SK-N-SH treated with all-trans-retinoic acid at 6 μM for 48 hours (cell line): ENCODE results near the gene DNAJB2.
"Not testable (repeated sequence)": the region's sequence is repeated elsewhere in the genome, so short reads cannot be mapped to it uniquely, and the experiment has no call there.

Experiments
- ATAC-seq: fragments of 200-7000 bp; cut with Tn5 transposase; 3 replicates; pipeline ENCODE4 v1.9.1; 2020; ENCODE audit warnings: mild to moderate bottlenecking, moderate library complexity
- ARNTL ChIP-seq: fragments of 450-650 bp; formaldehyde crosslinking; IDR thresholded peaks from 2 replicates; pipeline ENCODE4 v1.5.0; 2020; ENCODE audit warnings: low read depth, mild to moderate bottlenecking, moderate library complexity, borderline replicate concordance
- CREB5 ChIP-seq: fragments of 250-450 bp; sonication (Bioruptor Pico); IDR thresholded peaks from 2 replicates; pipeline ENCODE4 v1.5.1; 2020; ENCODE audit warnings: low read depth, mild to moderate bottlenecking, moderate library complexity
- CSDC2 ChIP-seq: fragments of 250-450 bp; sonication (Bioruptor Pico); IDR thresholded peaks from 2 replicates; pipeline ENCODE4 v1.5.0; 2020; ENCODE audit warnings: mild to moderate bottlenecking, moderate library complexity
- CSRNP3 ChIP-seq: fragments of 250-450 bp; sonication (Bioruptor Pico); IDR thresholded peaks from 2 replicates; pipeline ENCODE4 v1.5.1; 2021; ENCODE audit warnings: mild to moderate bottlenecking, moderate library complexity
- ESRRG ChIP-seq: fragments of 250-450 bp; sonication (Bioruptor Pico); IDR thresholded peaks from 2 replicates; pipeline ENCODE4 v1.6.1; 2021; ENCODE audit warnings: mild to moderate bottlenecking
- GLIS3 ChIP-seq: fragments of 250-450 bp; sonication (Bioruptor Pico); IDR thresholded peaks from 2 replicates; pipeline ENCODE4 v1.5.0; 2020; ENCODE audit warnings: mild to moderate bottlenecking, moderate library complexity
- OSR1 ChIP-seq: fragments of 250-450 bp; sonication (Bioruptor Pico); IDR thresholded peaks from 2 replicates; pipeline ENCODE4 v1.8.0; 2022; ENCODE audit warnings: moderate library complexity, mild to moderate bottlenecking, inconsistent platforms
- PATZ1 ChIP-seq: fragments of 250-450 bp; sonication (Bioruptor Pico); IDR thresholded peaks from 2 replicates; pipeline ENCODE4 v1.8.0; 2020; ENCODE audit warnings: mild to moderate bottlenecking, moderate library complexity, borderline replicate concordance
- POU6F1 ChIP-seq: fragments of 250-450 bp; sonication (Bioruptor Pico); IDR thresholded peaks from 2 replicates; pipeline ENCODE4 v1.8.0; 2021; ENCODE audit warnings: low read depth, mild to moderate bottlenecking, moderate library complexity, borderline replicate concordance
- PPARA ChIP-seq: fragments of 250-450 bp; sonication (Bioruptor Pico); IDR thresholded peaks from 2 replicates; pipeline ENCODE4 v1.5.0; 2020; ENCODE audit warnings: mild to moderate bottlenecking, borderline replicate concordance
- SNAI2 ChIP-seq: fragments of 250-450 bp; sonication (Bioruptor Pico); IDR thresholded peaks from 2 replicates; pipeline ENCODE4 v1.5.0; 2020; ENCODE audit warnings: mild to moderate bottlenecking, moderate library complexity
- TCF4 ChIP-seq: fragments of 250-450 bp; sonication (Bioruptor Pico); IDR thresholded peaks from 2 replicates; pipeline ENCODE4 v1.8.0; 2021; ENCODE audit warnings: mild to moderate bottlenecking, moderate library complexity, borderline replicate concordance
- TOX ChIP-seq: fragments of 250-450 bp; sonication (Bioruptor Pico); IDR thresholded peaks from 2 replicates; pipeline ENCODE4 v1.8.0; 2021; ENCODE audit warnings: mild to moderate bottlenecking, moderate library complexity, borderline replicate concordance
- TSHZ2 ChIP-seq: fragments of 250-450 bp; sonication (Bioruptor Pico); IDR thresholded peaks from 2 replicates; pipeline ENCODE4 v1.5.0; 2020; ENCODE audit warnings: mild to moderate bottlenecking, moderate library complexity
- ZC3H10 ChIP-seq: fragments of 250-450 bp; sonication (Bioruptor Pico); IDR thresholded peaks from 2 replicates; pipeline ENCODE4 v1.5.1; 2021; ENCODE audit warnings: mild to moderate bottlenecking, moderate library complexity
- ZFP3 ChIP-seq: fragments of 250-450 bp; sonication (Bioruptor Pico); IDR thresholded peaks from 2 replicates; pipeline ENCODE4 v1.5.0; 2020; ENCODE audit warnings: mild to moderate bottlenecking, moderate library complexity
- ZNF565 ChIP-seq: fragments of 450-650 bp; formaldehyde crosslinking; conservative IDR thresholded peaks from 2 replicates; pipeline ENCODE4 v1.5.0; 2020; ENCODE audit warnings: low read depth, mild to moderate bottlenecking, moderate library complexity
- ZNF8 ChIP-seq: fragments of 450-650 bp; formaldehyde crosslinking; IDR thresholded peaks from 2 replicates; pipeline ENCODE4 v1.5.0; 2020; ENCODE audit warnings: mild to moderate bottlenecking, moderate library complexity

DNAJB2 gene

GRCh38 chr2:219252900-219253752, 26.0 kb upstream of the DNAJB2 start, which contains the start of gene TUBA4B (continued):
- TF ChIP-seq CREB5, result no peak

- ATAC-seq, result peak; percentile 73
- no peak for TF ChIP-seq ZFP3 (CRISPR knock-in tag)
- TF ChIP-seq TOX (CRISPR knock-in tag), result no peak
- TF ChIP-seq PPARA (CRISPR knock-in tag), result no peak
- TF ChIP-seq GLIS3 (CRISPR knock-in tag), result no peak
- TF ChIP-seq CSRNP3 (CRISPR knock-in tag), result no peak
- no peak for TF ChIP-seq TSHZ2 (CRISPR knock-in tag)
- TF ChIP-seq ZNF8, result no peak
- TF ChIP-seq CREB5, result no peak
- no peak for TF ChIP-seq CSDC2 (CRISPR knock-in tag)
Measured at GRCh38 chr2:219253753-219254589, 25.2 kb upstream of the DNAJB2 start, which contains the start of gene TUBA4A. TSS of gene TUBA4A (minus strand) at chr2:219253918. CDS start at chr2:219253858, 60 bp downstream.

- ATAC-seq, result no peak
- TF ChIP-seq ZNF8, result no peak
- no peak for TF ChIP-seq ESRRG
- no peak for TF ChIP-seq ZC3H10 (CRISPR knock-in tag)
Measured at GRCh38 chr2:219254590-219255201, 24.5 kb upstream of the DNAJB2 start.

- ATAC-seq, result not testable (repeated sequence)
Measured at GRCh38 chr2:219258942-219259341, 20.2 kb upstream of the DNAJB2 start.

- TF ChIP-seq ARNTL (CRISPR knock-in tag) (no peak), ESRRG (no peak), ZFP3 (CRISPR knock-in tag) (no peak)
- no peak; the same call in 1 of the 3 replicates for ATAC-seq
Measured at GRCh38 chr2:219261024-219261855, 17.9 kb upstream of the DNAJB2 start.

GRCh38 chr2:219266232-219266631, 12.9 kb upstream of the DNAJB2 start:
- no peak for ATAC-seq
- TF ChIP-seq POU6F1 (no peak), TCF4 (no peak), ZNF8 (no peak), SNAI2 (CRISPR knock-in tag) (no peak), OSR1 (CRISPR knock-in tag) (no peak), ZNF565 (CRISPR knock-in tag) (no peak), PATZ1 (CRISPR knock-in tag) (no peak), ESRRG (no peak), GLIS3 (CRISPR knock-in tag) (no peak), ZC3H10 (CRISPR knock-in tag) (no peak)
